ENCODE measurements around the gene AHRR. TPM values are rescaled to one million over a fixed set of nuclear protein-coding genes. Genes with fewer than 3 reads are reported as not detected.

Gene AHRR
- total RNA-seq, 2 donors from 2014 or later = 0.26 to 0.33 TPM

- no peak for DNase-seq
- Histone ChIP-seq H3K27me3 (no peaks in the 10 kb centered on the region), H3K9me3 (no peaks in the 10 kb centered on the region), H3K36me3 (replicated peaks in 1 of 2; ENCODE audit: insufficient read depth in 1 of 2, low read depth in 2 of 2) (no peaks in the 10 kb centered on the region), H3K4me3 (no peak overlapping the region), H3K4me1 (peaks cover 8% of the 10 kb centered on the region), H3K27ac (no peak overlapping the region)
- 60 to 64% methylated on average over 15 to 22 of the region's 22 CpGs for WGBS, 2 donors
- ATAC-seq = no peak
- TF ChIP-seq POLR2A (IDR thresholded peaks at IDR 0.05) (no peak), CTCF (IDR thresholded peaks at IDR 0.05) (no peak)
- intact Hi-C loops (cut with DNase I) = no loop called here
Measured at GRCh38 chr5:345404-346195, 24.1 kb downstream of the AHRR start.

GRCh38 chr5:346229-346935 lies 24.9 kb downstream of the AHRR start:
- Histone ChIP-seq H3K4me3 (no peak overlapping the region), H3K9me3 (no peaks in the 10 kb centered on the region), H3K36me3 (replicated peaks in 1 of 2; ENCODE audit: insufficient read depth in 1 of 2, low read depth in 2 of 2) (no peaks in the 10 kb centered on the region), H3K27ac (no peak overlapping the region), H3K4me1 (peaks cover 8% of the 10 kb centered on the region), H3K27me3 (no peaks in the 10 kb centered on the region)
- intact Hi-C loops (cut with DNase I) = no loop called here
- no peak for DNase-seq
- no peak for ATAC-seq
- WGBS, 2 donors = 37 to 49% methylated on average over 24 of the region's 24 CpGs
- TF ChIP-seq POLR2A (IDR thresholded peaks at IDR 0.05) (no peak), CTCF (IDR thresholded peaks at IDR 0.05) (no peak)

GRCh38 chr5:347712-348284 lies 26.3 kb downstream of the AHRR start:
- DNase-seq (no peak), ATAC-seq (no peak)
- no peaks in the 10 kb centered on the region for H3K9me3 ChIP-seq
- H3K4me1 ChIP-seq = peaks cover 8% of the 10 kb centered on the region
- H3K36me3 ChIP-seq (replicated peaks in 1 of 2; ENCODE audit: insufficient read depth in 1 of 2, low read depth in 2 of 2) = no peaks in the 10 kb centered on the region
- no peaks in the 10 kb centered on the region for H3K27me3 ChIP-seq
- intact Hi-C loops (cut with DNase I) = no loop called here
- TF ChIP-seq CTCF (IDR thresholded peaks at IDR 0.05) = no peak
- TF ChIP-seq POLR2A (IDR thresholded peaks at IDR 0.05) = no peak
- WGBS, 2 donors = 70% methylated on average over 3 to 10 of the region's 10 CpGs
- no peak overlapping the region for H3K4me3 ChIP-seq
- no peak overlapping the region for H3K27ac ChIP-seq

GRCh38 chr5:348726-349125 lies 27.2 kb downstream of the AHRR start:
- H3K27me3 ChIP-seq = no peaks in the 10 kb centered on the region
- no peak for DNase-seq
- no peak overlapping the region for H3K27ac ChIP-seq
- intact Hi-C loops (cut with DNase I) = no loop called here
- peaks cover 5% of the 10 kb centered on the region for H3K4me1 ChIP-seq
- no peaks in the 10 kb centered on the region for H3K9me3 ChIP-seq
- no peak overlapping the region for H3K4me3 ChIP-seq
- no peak for ATAC-seq
- no peaks in the 10 kb centered on the region for H3K36me3 ChIP-seq (replicated peaks in 1 of 2; ENCODE audit: insufficient read depth in 1 of 2, low read depth in 2 of 2)
- WGBS, 2 donors = 54 to 69% methylated on average over 5 of the region's 5 CpGs
- TF ChIP-seq CTCF (IDR thresholded peaks at IDR 0.05) (no peak), POLR2A (IDR thresholded peaks at IDR 0.05) (no peak)
